Measurements from ENCODE around the gene FAM43B. TPM values are rescaled to one million over a fixed set of nuclear protein-coding genes. Genes with fewer than 3 reads are reported as not detected.

Gene FAM43B
- total RNA-seq, 2 experiments from 2014 or later = not detected

- Histone ChIP-seq H3K79me2 (ENCODE audit: insufficient read depth, low read depth, low read length) (no peaks in the 10 kb centered on the region), H3K36me3 (ENCODE audit: insufficient read depth, low read length) (no peaks in the 10 kb centered on the region), H3K4me2 (ENCODE audit: low read length) (no peak overlapping the region), H3K9me3 (ENCODE audit: low read length) (no peaks in the 10 kb centered on the region), H3K4me3 (ENCODE audit: low read depth, low read length, poor library complexity, severe bottlenecking) (no peak overlapping the region), H4K20me1 (ENCODE audit: insufficient read depth, low read length) (no peaks in the 10 kb centered on the region), H3K4me1 (ENCODE audit: insufficient read depth, low read length, poor library complexity, severe bottlenecking) (no peaks in the 10 kb centered on the region), H3K27ac (ENCODE audit: low read depth, low read length, poor library complexity, severe bottlenecking) (no peak overlapping the region), H2AFZ (ENCODE audit: low read length) (no peak overlapping the region), H3K9me2 (ENCODE audit: insufficient read depth, low read length) (no peaks in the 10 kb centered on the region)
- POLR2A ChIA-PET = interaction anchor here (0.5 to 1.2 kb wide), 3 partner anchors 15 to 597 kb away, joined by 3 to 5 read pairs (median 4); no protein-coding TSS in a partner anchor
- TF ChIP-seq CTCF (conservative IDR thresholded peaks at IDR 0.05; ENCODE audit: low read length) = no peak
- TF ChIP-seq EZH2phosphoT487 (IDR thresholded peaks at IDR 0.05; ENCODE audit: borderline replicate concordance, low read depth, low read length) = no peak
- intact Hi-C loops (cut with micrococcal nuclease; ENCODE audit: unreplicated experiment) = no loop called here
- no peak for DNase-seq (ENCODE audit: low spot score)
- no TSS peak for BruUV-seq (replicated peaks)
- CTCF ChIA-PET (ENCODE audit: unreplicated experiment) = no interaction called here
Measured at GRCh38 chr1:20584890-20585289, 32.5 kb downstream of the FAM43B start.

- POLR2A ChIA-PET = no interaction called here
- H3K4me2 ChIP-seq (ENCODE audit: low read length) = no peak overlapping the region
Measured at GRCh38 chr1:20586953-20587660, 34.7 kb downstream of the FAM43B start.

More at GRCh38 chr1:20586953-20587660, 34.7 kb downstream of the FAM43B start:
- H4K20me1 ChIP-seq (ENCODE audit: insufficient read depth, low read length) = no peaks in the 10 kb centered on the region
- no peaks in the 10 kb centered on the region for H3K4me1 ChIP-seq (ENCODE audit: insufficient read depth, low read length, poor library complexity, severe bottlenecking)
- no TSS peak for BruUV-seq (replicated peaks)
- no peaks in the 10 kb centered on the region for H3K36me3 ChIP-seq (ENCODE audit: insufficient read depth, low read length)
- no peak overlapping the region for H3K4me3 ChIP-seq (ENCODE audit: low read depth, low read length, poor library complexity, severe bottlenecking)
- no peak overlapping the region for H3K27ac ChIP-seq (ENCODE audit: low read depth, low read length, poor library complexity, severe bottlenecking)
- CTCF ChIA-PET (ENCODE audit: unreplicated experiment) = interaction anchor here (0.6 kb wide), 1 partner anchor 26 kb away, joined by 3 read pairs; no protein-coding TSS in a partner anchor
- H2AFZ ChIP-seq (ENCODE audit: low read length) = no peak overlapping the region
- H3K9me2 ChIP-seq (ENCODE audit: insufficient read depth, low read length) = no peaks in the 10 kb centered on the region
- no peaks in the 10 kb centered on the region for H3K79me2 ChIP-seq (ENCODE audit: insufficient read depth, low read depth, low read length)
- TF ChIP-seq EZH2phosphoT487 (IDR thresholded peaks at IDR 0.05; ENCODE audit: borderline replicate concordance, low read depth, low read length) = no peak
- TF ChIP-seq CTCF (conservative IDR thresholded peaks at IDR 0.05; ENCODE audit: low read length) = no peak
- intact Hi-C loops (cut with micrococcal nuclease; ENCODE audit: unreplicated experiment) = no loop called here
- H3K9me3 ChIP-seq (ENCODE audit: low read length) = no peaks in the 10 kb centered on the region
- DNase-seq (ENCODE audit: low spot score) = no peak

Data from OCI-LY7 (cell line).